GM12878 (cell line): Measurements from ENCODE around the gene DCN. TPM values are rescaled to one million over a fixed set of nuclear protein-coding genes. Genes with fewer than 3 reads are reported as not detected.
A peak's percentile ranks its signal among the peaks of the same experiment; 100 is the strongest.

Experiments
- ATAC-seq: fragments of 200-7000 bp; cut with Tn5 transposase; 3 replicates; pipeline ENCODE4 v1.9.1; 2020; ENCODE audit warnings: mild to moderate bottlenecking, moderate library complexity
- Bru-seq: library from RNA; stranded (reverse); fragments of 400-500 nt; gene quantifications from one replicate; lab custom pipeline; 2021; lab: Mats Ljungman, UMichigan
- BruChase-seq, 2 experiments: library from RNA; stranded (reverse); fragments of 400-500 nt; gene quantifications; one replicate each; lab custom pipeline; 2021; lab: Mats Ljungman, UMichigan
- BruUV-seq: library from RNA; stranded (reverse); fragments of 400-500 nt; replicated peaks from 2 replicates; lab custom pipeline; 2021; lab: Mats Ljungman, UMichigan
- CTCF ChIA-PET: fragments of 300-600 bp; sonication (Branson Sonifier 250); formaldehyde crosslinking; extraction: SDS; loops from one replicate; lab custom pipeline; 2021; ENCODE audit warnings: inconsistent platforms; lab: Yijun Ruan, JAX
- POLR2A ChIA-PET: fragments of 350-600 bp; formaldehyde crosslinking; extraction: SDS; loops from one replicate; lab custom pipeline; 2021; ENCODE audit warnings: inconsistent platforms; lab: Charles Lee
- RAD21 ChIA-PET: fragments of 300-600 bp; sonication (Branson Sonifier 250); formaldehyde crosslinking; loops from one replicate; lab custom pipeline; 2023; ENCODE audit warnings: antibody characterized with exemption; ENCODE audit not compliant: unreplicated experiment; lab: Charles Lee
- SMC1A ChIA-PET: fragments of 300-600 bp; sonication (Branson Sonifier 250); formaldehyde crosslinking; loops from one replicate; lab custom pipeline; 2023; ENCODE audit not compliant: unreplicated experiment, uncharacterized antibody; lab: Charles Lee
- DNase-seq: peaks from one replicate; pipeline ENCODE4 v3.0.0-alpha.2; 2011; ENCODE audit warnings: low read depth, low spot score
- FAIRE-seq: peaks from 3 replicates; lab custom pipeline; 2011; peaks lifted over from hg19 to GRCh38; lab: Jason Lieb, UNC
- H2AFZ ChIP-seq: 2 replicates; pipeline ENCODE4 v1.6.0; 2011; ENCODE audit warnings: low read depth, low read length, control low read depth; ENCODE audit not compliant: control insufficient read depth
- H3K27ac ChIP-seq: 2 replicates; pipeline ENCODE4 v1.5.1; 2011; ENCODE audit warnings: control low read depth; ENCODE audit not compliant: control insufficient read depth, insufficient read depth
- H3K27me3 ChIP-seq, 2 experiments: replicated peaks in 1 of 2; 2 replicates each; pipeline versions ENCODE4 v1.6.0 to v1.6.1; 2011; ENCODE audit warnings: low read length in 1 of 2; ENCODE audit not compliant: control insufficient read depth in 2 of 2, insufficient read depth in 2 of 2
- H3K36me3 ChIP-seq, 2 experiments: 2 replicates each; pipeline ENCODE4 v1.5.1; 2011; ENCODE audit warnings: low read length in 1 of 2; ENCODE audit not compliant: control insufficient read depth in 2 of 2, insufficient read depth in 2 of 2
- H3K4me1 ChIP-seq: 2 replicates; pipeline ENCODE4 v1.6.1; 2011; ENCODE audit warnings: mild to moderate bottlenecking, low read length, moderate library complexity, mixed read lengths; ENCODE audit not compliant: control insufficient read depth, insufficient read depth
- H3K4me2 ChIP-seq: 2 replicates; pipeline ENCODE4 v1.6.0; 2011; ENCODE audit warnings: control low read depth; ENCODE audit not compliant: control insufficient read depth, insufficient read depth
- H3K4me3 ChIP-seq: fragments of 200-600 bp; sonication (generic); 2 replicates; pipeline ENCODE4 v1.5.1; 2016
- H3K79me2 ChIP-seq: 2 replicates; pipeline ENCODE4 v1.6.0; 2011; ENCODE audit warnings: low read length; ENCODE audit not compliant: control insufficient read depth, insufficient read depth
- H3K9ac ChIP-seq: 2 replicates; pipeline ENCODE4 v1.8.0; 2011; ENCODE audit warnings: low read length, control low read depth, mixed read lengths; ENCODE audit not compliant: control insufficient read depth, insufficient read depth
- H3K9me3 ChIP-seq: replicated peaks from 3 replicates; pipeline ENCODE4 v1.5.1; 2011; ENCODE audit warnings: mild to moderate bottlenecking, low read length; ENCODE audit not compliant: control insufficient read depth, insufficient read depth
- H4K20me1 ChIP-seq: 2 replicates; pipeline ENCODE4 v1.6.0; 2011; ENCODE audit not compliant: control insufficient read depth, insufficient read depth
- ESRRA ChIP-seq: IDR thresholded peaks from 2 replicates; pipeline ENCODE4 v1.6.1; 2012; ENCODE audit warnings: mild to moderate bottlenecking, low read length, improper control_type of control experiment
- WGBS: methylation state at CpG from one replicate; pipeline ENCODE4 v1.1.6; 2016; ENCODE audit warnings: low lambda C conversion rate; ENCODE audit not compliant: insufficient replicate concordance, insufficient coverage; ENCODE audit errors: missing lambda C conversion rate; 5-methylcytosine and 5-hydroxymethylcytosine counted together
- in situ Hi-C: fragments of 300-500 bp; cut with MboI; formaldehyde crosslinking; loops from 9 replicates; pipeline ENCODE4 v1.14.3; 2018; ENCODE audit warnings: mixed read lengths
- intact Hi-C: fragments of 100-400 bp; cut with micrococcal nuclease; formaldehyde crosslinking; loops from one replicate; pipeline ENCODE4 v1.14.2; 2022; ENCODE audit not compliant: unreplicated experiment
- long read RNA-seq, 2 experiments: library from polyadenylated mRNA; unstranded; transcript quantifications; one replicate each; pipeline ENCODE4 v2.0.0, GENCODE V29; 2019 to 2020
- polyA minus RNA-seq, 3 experiments: library from RNA; depleted of rRNA, polyadenylated mRNA; stranded (reverse); fragments of >200 nt; gene quantifications; 2 replicates each; pipeline ENCODE4 v1.2.3, GENCODE V29; 2011
- polyA plus RNA-seq, 11 experiments: library from polyadenylated mRNA; depleted of rRNA in 4 of 11; unstranded in 6 of 11; stranded (reverse) in 5 of 11; fragments of >200 nt; fragmentation: Nextera tagmentation in 4 of 11; fragmentation: Illumina TruSeq in 1 of 11; extraction: Ambion mirVana in 4 of 11; extraction: Trizol in 1 of 11; gene quantifications; 1 replicate in 1 of 11; 2 replicates in 10 of 11; pipeline versions ENCODE4 v1.2.1 to v1.2.3, GENCODE V29; 2011 to 2016; ENCODE audit warnings: inconsistent platforms in 2 of 11, missing spikeins in 2 of 11, low read depth in 1 of 11
- total RNA-seq, 4 experiments: library from RNA; depleted of rRNA in 3 of 4; stranded (reverse); fragments of >200 nt in 3 of 4; fragmentation: Illumina TruSeq in 1 of 4; extraction: Trizol in 1 of 4; gene quantifications; 2 replicates each; pipeline versions ENCODE4 v1.2.1 to v1.2.3, GENCODE V29; 2013 to 2021

Gene DCN, protein sequence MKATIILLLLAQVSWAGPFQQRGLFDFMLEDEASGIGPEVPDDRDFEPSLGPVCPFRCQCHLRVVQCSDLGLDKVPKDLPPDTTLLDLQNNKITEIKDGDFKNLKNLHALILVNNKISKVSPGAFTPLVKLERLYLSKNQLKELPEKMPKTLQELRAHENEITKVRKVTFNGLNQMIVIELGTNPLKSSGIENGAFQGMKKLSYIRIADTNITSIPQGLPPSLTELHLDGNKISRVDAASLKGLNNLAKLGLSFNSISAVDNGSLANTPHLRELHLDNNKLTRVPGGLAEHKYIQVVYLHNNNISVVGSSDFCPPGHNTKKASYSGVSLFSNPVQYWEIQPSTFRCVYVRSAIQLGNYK
- total RNA-seq (2013; cell fraction: nucleolus; rRNA removed): not detected in 2 replicates
- not detected in 2 replicates for total RNA-seq (2014; rRNA removed)
- not detected in 2 replicates for total RNA-seq (2014; rRNA removed; fragmentation: Illumina TruSeq; extraction: Trizol)
- total RNA-seq (2021): 1.5 and 2.1 TPM in 2 replicates
- polyA plus RNA-seq (2011; ENCODE audit: low read depth): not detected
- not detected in 2 replicates for polyA plus RNA-seq (2011; rRNA removed)
- not detected in 2 replicates for polyA plus RNA-seq (2011; cell fraction: cytosol; rRNA removed)
- polyA plus RNA-seq (2011; cell fraction: nucleus; rRNA removed): not detected in 2 replicates
- polyA plus RNA-seq (2012): not detected in 2 replicates
- 0.07 TPM in 1 of 2 replicates, not detected in the other for polyA plus RNA-seq (2014; fragmentation: Illumina TruSeq; extraction: Trizol)
- not detected for polyA plus RNA-seq (2014; fragmentation: Nextera tagmentation; extraction: Ambion mirVana)
- polyA plus RNA-seq (2014; rRNA removed): not detected in 2 replicates
- polyA plus RNA-seq (2016; fragmentation: Nextera tagmentation; extraction: Ambion mirVana): under 1 TPM; 0.60 to 0.91 TPM
- not detected in 2 replicates for polyA minus RNA-seq (2011; rRNA and poly(A)+ RNA removed)
- polyA minus RNA-seq (2011; cell fraction: cytosol; rRNA and poly(A)+ RNA removed): not detected in 2 replicates
- not detected in 2 replicates for polyA minus RNA-seq (2011; cell fraction: nucleus; rRNA and poly(A)+ RNA removed)
- percentile 2 among the genes with signal in this experiment for Bru-seq, nascent RNA
- not detected for BruChase-seq, experiment 1, labeled RNA remaining after a 6-hour chase
- BruChase-seq, experiment 2, labeled RNA remaining after a 2-hour chase: not detected
- long read RNA-seq, experiment 1: 0 reads
- long read RNA-seq, experiment 2, partial matches to known transcripts: 0 of 1 reads
- long read RNA-seq, experiment 2, other reads (novel, unspliced or antisense): 1 of 1 reads

GRCh38 chr12:91182636-91183455 is at the start of gene DCN:
Gene DCN, minus strand, starts transcription at chr12:91182817. Its CDS starts 4,265 bp downstream, at chr12:91178552.
- ChIA-PET CTCF (no interaction called here), POLR2A (no interaction called here), SMC1A (no interaction called here), RAD21 (no interaction called here)
- Histone ChIP-seq H3K27ac (no peak within 1 kb of the TSS), H3K4me3 (no peak within 1 kb of the TSS), H3K4me1 (no peaks in the 10 kb centered on the region), H2AFZ (no peak within 1 kb of the TSS), H3K4me2 (no peak within 1 kb of the TSS), H3K9ac (no peak within 1 kb of the TSS), H3K27me3 (no peaks in the 10 kb centered on the region), H3K9me3 (no peaks in the 10 kb centered on the region), H3K36me3 (no peaks in the 10 kb centered on the region), H3K79me2 (no peaks in the 10 kb centered on the region), H4K20me1 (no peaks in the 10 kb centered on the region)
- in situ Hi-C loops: no loop called here
- ATAC-seq (no peak), DNase-seq (no peak), FAIRE-seq (no peak)
- intact Hi-C loops: no loop called here
- BruUV-seq: no TSS peak
- 8% methylated on average over 4 of the region's 4 CpGs for WGBS
- no peak for TF ChIP-seq ESRRA
